ENCODE results near the gene STXBP1. TPM values are rescaled to one million over a fixed set of nuclear protein-coding genes. Genes with fewer than 3 reads are reported as not detected.

The STXBP1 gene
- total and polyA plus RNA-seq, 2 of the 8 experiments (the other 6 are each of a cell fraction or from before 2014, with no cell fraction given) = 11.5 to 60.9 TPM

DNA sequence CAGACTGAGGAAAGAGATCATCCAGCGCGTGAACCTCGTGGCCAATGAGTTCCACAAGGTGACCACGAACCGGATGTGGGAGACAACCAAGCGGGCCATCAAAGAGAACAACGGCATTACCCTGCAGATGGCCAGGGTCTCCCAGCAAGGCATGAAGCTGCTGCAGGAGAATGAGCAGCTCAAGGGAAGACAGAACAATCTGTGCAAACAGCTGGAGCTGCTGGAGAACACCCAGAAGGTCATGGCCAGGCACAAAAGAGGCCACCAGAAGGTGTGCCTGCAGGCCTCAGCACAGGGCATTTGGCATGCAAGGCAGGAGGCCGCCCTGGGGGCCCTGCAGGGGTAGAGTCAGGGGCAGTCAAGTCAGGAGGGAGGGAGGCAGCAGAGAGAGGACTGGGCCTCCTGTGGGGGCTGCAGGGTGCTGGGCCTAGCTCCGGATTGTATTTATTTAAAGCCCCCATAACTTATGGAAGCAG is 99.2 kb downstream of the STXBP1 start:
- H4K91ac ChIP-seq (replicated peaks; ENCODE audit: insufficient read length, low read length) = no peak overlapping the region
- H3K4me2 ChIP-seq (ENCODE audit: insufficient read depth in 1 of 2, low read depth in 2 of 2, low read length in 2 of 2) = peak overlapping the region; percentile 19 to 43; a peak in 1 of 4 replicates
- no peak overlapping the region for H4K8ac ChIP-seq (ENCODE audit: extremely low read depth, insufficient read depth, low read length)
- no peak overlapping the region for H3K4me3 ChIP-seq (ENCODE audit: extremely low read depth in 1 of 4, insufficient read depth in 2 of 4, low read depth in 3 of 4, low read length in 4 of 4)
- no peaks in the 10 kb centered on the region; the same call in 1 of the 2 replicates for H3K79me1 ChIP-seq (ENCODE audit: low read depth, low read length)
- peaks cover 10% of the 10 kb centered on the region; the same call in 1 of the 2 replicates for H3K23me2 ChIP-seq (ENCODE audit: low read depth, low read length)
- peaks cover 0 to 30% (median 23%) of the 10 kb centered on the region in 4 experiments; a peak in 6 of 7 replicates for H3K4me1 ChIP-seq (replicated peaks in 1 of 4; ENCODE audit: control insufficient read depth in 3 of 4, insufficient read depth in 4 of 4, low read length in 3 of 4)
- H3K36me3 ChIP-seq (ENCODE audit: control insufficient read depth in 2 of 4, insufficient read depth in 4 of 4, low read length in 3 of 4) = no peaks in the 10 kb centered on the region
- no peak overlapping the region for H2AK5ac ChIP-seq (ENCODE audit: low read depth, low read length)
- FAIRE-seq (no peak), DNase-seq (ENCODE audit: low read depth in 1 of 2, low spot score in 2 of 2) (no peak)
- H3K9ac ChIP-seq (replicated peaks in 1 of 4; ENCODE audit: extremely low read depth in 1 of 4, low read depth in 3 of 4, low read length in 3 of 4) = no peak overlapping the region
- H3K27ac ChIP-seq (ENCODE audit: low read depth, low read length) = peak overlapping the region; percentile 20; the same call in 1 of the 2 replicates
- POLR2A ChIA-PET (ENCODE audit: partially characterized antibody) = interaction anchor here (0.8 to 2.6 kb wide), 8 partner anchors 7 to 260 kb away, joined by 3 to 7 read pairs (median 4); partner anchors contain the start of genes LRSAM1 and RPL12
- peak overlapping the region; percentile 78 for H3K18ac ChIP-seq (ENCODE audit: extremely low read depth, low read length)
- CTCF ChIA-PET (ENCODE audit: partially characterized antibody) = interaction anchor here (0.6 to 3.9 kb wide), 14 partner anchors 8 to 210 kb away, joined by 3 to 23 read pairs (median 4); partner anchors contain the start of gene TOR2A
- H4K5ac ChIP-seq (ENCODE audit: insufficient read length, low read depth, low read length) = no peak overlapping the region
- no peak overlapping the region for H2BK12ac ChIP-seq (ENCODE audit: low read depth, low read length)
- no peak overlapping the region for H3K4ac ChIP-seq (replicated peaks; ENCODE audit: insufficient read length, low read depth, low read length)
- no peak overlapping the region for H2AFZ ChIP-seq (ENCODE audit: low read length)
- WGBS, 2 experiments (ENCODE audit: extremely low coverage in 1 of 2, insufficient coverage in 1 of 2, insufficient read length in 1 of 2, insufficient replicate concordance in 2 of 2, low coverage in 1 of 2, low lambda C conversion rate in 2 of 2, missing lambda C conversion rate in 1 of 2) = 88% methylated on average over 9 of the region's 9 CpGs; no CpG with 5 or more reads in 1 of the 2 experiments
- H3K56ac ChIP-seq (replicated peaks; ENCODE audit: insufficient read length, low read depth, low read length) = no peak overlapping the region
- H2BK120ac ChIP-seq (replicated peaks; ENCODE audit: low read depth, low read length) = no peak overlapping the region
- peak overlapping the region; percentile 72 for H2BK15ac ChIP-seq (ENCODE audit: low read length)
- H4K20me1 ChIP-seq (replicated peaks in 1 of 2; ENCODE audit: control insufficient read depth in 1 of 2, insufficient read depth in 2 of 2, low read length in 2 of 2) = peaks cover 0 to 3% of the 10 kb centered on the region in 2 experiments
- H3K23ac ChIP-seq (ENCODE audit: insufficient read length) = no peak overlapping the region
- no peaks in the 10 kb centered on the region for H3K79me2 ChIP-seq (ENCODE audit: control insufficient read depth in 1 of 2, insufficient read depth in 2 of 2, low read length in 2 of 2)
- H3K9me3 ChIP-seq (ENCODE audit: insufficient read depth in 2 of 2, low read depth in 1 of 2, low read length in 1 of 2) = no peaks in the 10 kb centered on the region
- H3K27me3 ChIP-seq (replicated peaks in 1 of 4; ENCODE audit: control insufficient read depth in 3 of 4, extremely low read depth in 1 of 4, insufficient read depth in 3 of 4, low read length in 3 of 4) = 0 out of 7 replicates have a peak, but pooled peaks cover 0 to 2% (median 0%) of the 10 kb centered on the region in 4 experiments
- H2BK5ac ChIP-seq (ENCODE audit: low read depth, low read length) = 0 out of 2 replicates have a peak overlapping the region, but pooled peaks have one; percentile 8
- TF ChIP-seq RBBP5 (IDR thresholded peaks at IDR 0.05; ENCODE audit: borderline replicate concordance, low read depth, low read length) (no peak), TCF12 (IDR thresholded peaks at IDR 0.05; ENCODE audit: low read depth, low read length) (no peak)
- H2BK20ac ChIP-seq (ENCODE audit: low read length) = no peak overlapping the region
- no peak overlapping the region for H3K14ac ChIP-seq (ENCODE audit: insufficient read length)
